PFSK-1 (cell line): ENCODE results near the gene DUSP6.

Experiments
- FOXP2 ChIP-seq: optimal IDR thresholded peaks from 2 replicates; pipeline ENCODE3; 2011; ENCODE audit warnings: borderline replicate concordance, control low read depth, inconsistent platforms; ENCODE audit not compliant: insufficient read depth; ENCODE audit errors: extremely low read length, extremely low read depth
- POLR2AphosphoS5 ChIP-seq: IDR thresholded peaks from 2 replicates; pipeline ENCODE4 v1.6.1; 2012; ENCODE audit warnings: low read depth, mild to moderate bottlenecking, control low read depth, low read length, moderate library complexity
- REST ChIP-seq, 2 experiments: IDR thresholded peaks; 2 replicates each; pipeline versions ENCODE4 v1.6.1 to v1.8.0; 2011 to 2012; ENCODE audit warnings: low read depth in 2 of 2, low read length in 2 of 2, control low read depth in 1 of 2, inconsistent platforms in 1 of 2, mild to moderate bottlenecking in 1 of 2, moderate library complexity in 1 of 2; ENCODE audit not compliant: insufficient read depth in 1 of 2
- SIN3A ChIP-seq: IDR thresholded peaks from 2 replicates; pipeline ENCODE4 v1.6.1; 2012; ENCODE audit warnings: mild to moderate bottlenecking, low read length, moderate library complexity, borderline replicate concordance; ENCODE audit not compliant: insufficient read depth
- TAF1 ChIP-seq: IDR thresholded peaks from 2 replicates; pipeline ENCODE4 v1.6.1; 2012; ENCODE audit warnings: low read length, control low read depth, borderline replicate concordance; ENCODE audit not compliant: insufficient read depth

The DUSP6 gene

GRCh38 chr12:89352242-89352491 lies 134 bp downstream of the DUSP6 start:
- TF ChIP-seq TAF1 = peak; percentile 81; the same call in 1 of the 2 replicates
- TF ChIP-seq FOXP2 = no peak
- TF ChIP-seq POLR2AphosphoS5 = peak; percentile 93
- TF ChIP-seq REST (IDR thresholded peaks at IDR 0.05; ENCODE audit: insufficient read depth in 1 of 2, low read depth in 2 of 2, low read length in 2 of 2) = 0 out of 4 replicates have a peak, but pooled peaks of 1 of the 2 experiments have one; percentile 36

- no peak for TF ChIP-seq SIN3A
- no peak for TF ChIP-seq REST (IDR thresholded peaks at IDR 0.05; ENCODE audit: insufficient read depth in 1 of 2, low read depth in 2 of 2, low read length in 2 of 2)
- no peak; the same call in 1 of the 2 replicates for TF ChIP-seq POLR2AphosphoS5
- TF ChIP-seq TAF1 = no peak
- TF ChIP-seq FOXP2 = no peak
These were observed 636 bp downstream of the DUSP6 start for GRCh38 chr12:89351489-89352241.

GRCh38 chr12:89350630-89351488 lies 1.4 kb downstream of the DUSP6 start:
- TF ChIP-seq SIN3A = peak; percentile 12; the same call in 1 of the 2 replicates
- TF ChIP-seq TAF1 = no peak
- peak; percentile 64 to 86; a peak in 3 of 4 replicates for TF ChIP-seq REST (IDR thresholded peaks at IDR 0.05; ENCODE audit: insufficient read depth in 1 of 2, low read depth in 2 of 2, low read length in 2 of 2)

GRCh38 chr12:89350260-89350629 lies 2.1 kb downstream of the DUSP6 start:
- no peak for TF ChIP-seq FOXP2
- no peak for TF ChIP-seq REST (IDR thresholded peaks at IDR 0.05; ENCODE audit: insufficient read depth in 1 of 2, low read depth in 2 of 2, low read length in 2 of 2)
- no peak for TF ChIP-seq POLR2AphosphoS5
- no peak for TF ChIP-seq TAF1
- no peak for TF ChIP-seq SIN3A

- 0 out of 4 replicates have a peak, but pooled peaks of 1 of the 2 experiments have one; percentile 70 for TF ChIP-seq REST (IDR thresholded peaks at IDR 0.05; ENCODE audit: insufficient read depth in 1 of 2, low read depth in 2 of 2, low read length in 2 of 2)
- no peak for TF ChIP-seq FOXP2
- TF ChIP-seq TAF1 = 0 out of 2 replicates have a peak, but pooled peaks have one; percentile 31
- peak; percentile 55; the same call in 1 of the 2 replicates for TF ChIP-seq SIN3A
- TF ChIP-seq POLR2AphosphoS5 = peak; percentile 45; the same call in 1 of the 2 replicates
These were observed 2.5 kb downstream of the DUSP6 start for GRCh38 chr12:89349814-89350213.
